HG03432 (cell line): Measurements from ENCODE around the gene XYLT1.
A peak's percentile ranks its signal among the peaks of the same experiment; 100 is the strongest.
"Not testable (repeated sequence)": the region's sequence is repeated elsewhere in the genome, so short reads cannot be mapped to it uniquely, and the experiment has no call there.

ENCODE experiments used
- ATAC-seq: cut with Tn5 transposase; IDR thresholded peaks from one replicate; pipeline ENCODE4 v1.9.1; 2021; ENCODE audit warnings: mild to moderate bottlenecking, moderate library complexity; ENCODE audit not compliant: unreplicated experiment

The XYLT1 gene

GRCh38 chr16:17488506-17488905 lies 17.7 kb upstream of the XYLT1 start:
- ATAC-seq: no peak

DNA sequence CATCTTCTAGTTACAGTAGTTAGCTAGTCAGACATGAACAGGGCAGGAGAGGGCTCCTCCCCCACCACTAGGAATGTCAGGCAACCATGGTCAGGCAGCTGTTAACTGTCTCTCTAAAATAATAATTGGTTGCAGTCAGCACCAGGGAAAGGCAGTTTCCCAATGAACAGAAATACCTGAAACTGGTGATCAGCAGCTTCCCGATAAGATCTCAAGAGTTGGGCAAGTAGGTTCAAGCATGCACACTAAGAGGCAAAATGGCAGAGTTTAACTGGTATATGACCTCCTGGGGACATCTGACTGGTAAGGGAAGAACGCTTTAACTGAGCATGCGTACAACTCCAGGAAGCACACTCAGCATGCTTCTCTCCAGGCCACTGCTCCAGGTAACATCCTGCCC lies 12.6 kb upstream of the XYLT1 start:
- no peak for ATAC-seq

DNA sequence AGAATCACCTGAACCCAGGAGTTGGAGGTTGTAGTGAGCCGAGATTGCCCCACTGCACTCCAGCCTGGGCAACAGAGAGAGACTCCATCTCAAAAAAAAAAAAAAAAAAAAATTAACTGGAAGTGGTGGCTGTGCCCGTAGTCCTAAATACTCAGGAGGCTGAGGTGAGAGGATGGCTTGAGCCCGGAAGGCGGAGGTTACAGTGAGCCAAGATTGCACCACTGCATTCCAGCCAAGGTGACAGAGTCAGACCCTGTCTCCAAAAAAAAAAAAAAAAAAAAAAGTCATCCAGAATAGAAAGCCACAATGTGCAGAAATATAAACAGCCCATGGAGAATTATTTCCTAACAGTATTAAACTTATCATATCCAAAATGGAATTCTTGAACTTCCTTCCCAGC lies 11.6 kb upstream of the XYLT1 start:
- not testable (repeated sequence) for ATAC-seq

DNA sequence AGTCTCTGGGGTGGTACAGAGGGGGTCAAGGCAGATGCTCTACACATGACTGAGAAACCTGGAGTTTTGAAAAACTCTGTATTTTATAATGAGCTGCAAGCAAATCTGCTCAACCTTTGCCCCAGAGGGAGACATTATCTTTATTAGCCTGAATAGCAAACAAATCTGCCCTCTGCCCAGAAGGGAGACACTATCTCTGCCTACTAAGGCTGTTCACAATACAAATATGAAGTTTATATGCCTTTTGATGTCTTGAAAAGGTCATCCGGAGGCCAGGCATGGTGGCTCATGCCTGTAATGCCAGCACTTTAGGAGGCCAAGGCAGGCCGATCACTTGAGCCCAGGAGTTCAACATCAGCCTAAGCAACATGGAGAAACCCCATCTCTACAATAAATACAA lies 11.0 kb upstream of the XYLT1 start:
- no peak for ATAC-seq

- ATAC-seq: not testable (repeated sequence)
These were observed 6.4 kb upstream of the XYLT1 start for GRCh38 chr16:17477260-17477545.

DNA sequence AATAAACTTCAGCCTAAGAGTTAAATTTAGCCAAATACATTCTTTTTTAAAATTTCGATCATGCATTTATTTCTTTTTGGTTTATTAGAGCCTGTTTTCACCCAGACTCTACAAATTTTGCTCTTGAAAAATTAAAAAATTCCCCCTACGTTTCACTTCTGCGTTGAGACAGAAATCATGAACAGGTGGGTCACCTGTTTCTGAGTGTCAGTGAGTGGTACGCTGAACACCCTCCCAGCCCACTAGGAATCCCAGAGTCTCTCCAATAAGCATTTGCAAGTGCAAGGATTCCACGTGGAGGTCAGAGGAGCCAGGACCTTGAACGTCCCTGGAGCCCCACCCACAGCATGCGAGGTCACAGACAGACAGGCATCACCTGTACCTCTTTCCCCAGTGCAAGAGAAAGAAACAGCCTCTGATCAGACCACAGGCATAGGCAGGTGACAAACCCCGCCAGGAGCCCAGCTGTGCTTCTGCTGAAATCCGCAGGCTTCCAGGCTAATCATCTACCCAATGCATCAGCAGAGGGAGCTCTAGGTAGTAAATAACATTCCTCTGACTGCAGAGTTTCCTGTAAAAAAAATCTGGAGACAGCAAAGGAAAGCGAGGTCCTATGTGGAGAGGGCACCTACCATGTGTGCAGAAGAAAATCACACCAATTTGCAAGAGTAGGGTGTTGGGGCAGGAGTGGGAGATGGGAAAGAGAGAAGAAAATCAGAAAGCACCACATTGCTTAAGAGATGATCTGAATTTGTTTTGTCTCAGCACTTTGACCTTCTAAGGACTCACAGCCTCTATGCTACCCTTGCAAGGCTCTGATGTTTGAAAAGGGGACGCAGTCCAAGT lies 5.9 kb upstream of the XYLT1 start:
- ATAC-seq: peak; percentile 51

DNA sequence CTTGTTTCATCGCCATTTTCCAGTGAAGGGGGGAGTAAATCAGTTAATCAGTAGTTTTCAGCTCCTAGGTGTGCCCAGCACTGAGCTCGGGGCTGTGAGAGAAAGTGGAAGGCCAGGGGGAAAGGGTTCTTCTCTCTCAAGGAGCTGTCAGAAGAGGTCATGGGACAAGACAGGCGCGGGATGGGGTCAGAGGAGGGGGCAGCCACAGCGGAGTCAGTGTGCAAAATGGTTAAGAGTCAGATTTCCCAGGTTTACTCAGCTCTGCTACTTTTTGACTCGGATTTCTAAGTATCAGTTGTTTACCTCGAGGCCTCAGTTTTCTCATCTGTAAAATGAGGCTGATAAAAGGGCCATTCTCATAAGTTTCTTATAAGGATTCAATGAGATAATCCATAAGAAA lies 4.3 kb upstream of the XYLT1 start:
- no peak for ATAC-seq

GRCh38 chr16:17474572-17474971 lies 3.8 kb upstream of the XYLT1 start:
- no peak for ATAC-seq

DNA sequence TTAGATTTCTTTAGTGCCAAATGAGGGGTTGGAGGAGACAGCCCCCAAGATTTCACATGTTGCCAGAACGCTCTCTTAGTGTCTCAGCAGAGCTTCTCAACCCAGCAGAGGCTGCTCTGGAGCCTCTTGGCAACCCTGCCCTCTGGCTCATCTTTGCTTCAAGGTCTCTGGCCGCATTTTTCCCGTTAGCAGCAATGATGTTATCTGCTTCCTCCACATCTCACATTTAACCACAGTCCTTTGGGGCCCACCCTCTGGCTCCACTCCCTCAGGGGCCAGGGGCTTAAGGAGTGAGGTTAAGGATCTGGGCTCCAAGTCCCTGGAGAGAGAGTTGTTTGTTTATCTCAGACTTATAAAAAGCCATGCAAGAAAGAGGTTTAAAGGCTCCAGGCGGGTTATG lies 3.3 kb upstream of the XYLT1 start:
- ATAC-seq: no peak

DNA sequence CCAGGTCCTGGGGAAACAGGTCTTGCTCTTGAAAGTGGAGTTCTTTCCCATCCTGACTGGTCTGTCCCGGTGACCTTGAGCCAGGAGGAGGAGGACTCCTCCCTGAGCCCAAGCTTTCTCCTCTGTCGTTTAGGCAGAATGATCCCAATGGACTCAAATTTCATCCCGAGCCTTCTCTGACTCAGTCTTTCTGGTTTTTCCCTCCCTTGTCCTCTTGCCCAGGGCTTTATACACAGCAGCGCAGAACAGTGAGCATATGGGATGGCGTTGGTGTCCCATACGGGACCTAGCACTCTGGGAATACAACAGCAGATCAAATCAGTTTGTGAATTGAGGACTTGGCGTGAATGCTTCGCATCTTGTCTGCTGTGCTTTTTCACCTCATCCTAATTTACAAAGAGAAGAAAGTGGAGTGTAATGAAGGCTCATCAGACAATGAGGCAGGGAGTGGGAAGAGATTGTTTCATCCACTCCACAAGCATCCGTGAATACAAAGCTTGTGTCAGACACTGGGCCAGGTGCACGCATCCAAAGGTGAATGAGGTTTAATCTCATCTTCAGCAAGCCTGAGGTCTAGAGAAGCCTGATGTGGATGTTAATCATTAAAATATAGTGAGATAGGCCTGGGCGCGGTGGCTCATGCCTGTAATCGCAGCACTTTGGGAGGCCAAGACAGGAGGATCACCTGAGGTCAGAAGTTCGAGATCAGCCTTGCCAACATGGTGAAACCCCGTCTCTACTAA lies 1.1 kb upstream of the XYLT1 start:
- ATAC-seq: no peak

- ATAC-seq: no peak
These were observed 415 bp downstream of the XYLT1 start for GRCh38 chr16:17470182-17470907.

DNA sequence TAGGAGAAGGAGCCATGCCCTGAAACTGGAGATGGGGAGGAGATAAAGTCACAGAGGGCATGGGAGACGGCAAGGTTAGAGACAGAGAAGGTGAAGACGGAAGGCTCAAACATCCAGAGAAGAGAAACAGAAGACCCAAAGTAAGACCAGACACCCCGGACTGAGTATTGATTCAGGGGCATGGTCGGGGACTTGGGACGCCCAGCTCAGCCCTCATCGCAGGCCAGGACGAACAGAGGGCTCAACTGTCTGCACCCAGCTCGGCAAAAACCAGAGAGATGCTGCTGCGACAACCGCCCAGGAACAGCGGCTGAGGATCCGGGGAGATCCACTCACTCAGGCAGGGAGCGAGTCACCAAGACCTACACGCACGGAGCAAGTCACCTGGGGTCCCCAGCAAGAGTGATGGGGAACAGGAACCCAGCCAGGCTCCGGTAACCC lies 999 bp downstream of the XYLT1 start:
- no peak for ATAC-seq

GRCh38 chr16:17469011-17469740 lies 1.6 kb downstream of the XYLT1 start:
- no peak for ATAC-seq

DNA sequence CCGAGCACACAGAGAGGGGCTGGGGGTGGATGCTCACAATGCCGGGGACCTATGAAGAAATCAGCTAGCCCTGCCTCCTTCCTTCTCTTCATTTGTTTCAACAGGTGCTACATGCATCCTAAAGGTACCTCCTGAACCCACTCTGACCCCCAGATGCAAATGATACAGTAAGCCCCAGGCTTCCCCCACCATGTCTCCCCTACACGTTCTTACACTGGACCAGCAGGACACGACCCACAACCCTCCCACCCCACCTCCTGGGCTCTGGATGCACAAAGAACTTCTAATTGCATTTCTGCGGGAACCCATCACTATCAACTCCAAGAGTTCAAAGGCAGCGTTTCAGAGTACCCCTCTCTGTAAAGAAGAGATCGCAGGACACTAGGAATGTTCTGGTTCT lies 2.1 kb downstream of the XYLT1 start:
- no peak for ATAC-seq

GRCh38 chr16:17467923-17468540 lies 2.7 kb downstream of the XYLT1 start:
- ATAC-seq: no peak

GRCh38 chr16:17466876-17467275 lies 3.9 kb downstream of the XYLT1 start:
- ATAC-seq: no peak

DNA sequence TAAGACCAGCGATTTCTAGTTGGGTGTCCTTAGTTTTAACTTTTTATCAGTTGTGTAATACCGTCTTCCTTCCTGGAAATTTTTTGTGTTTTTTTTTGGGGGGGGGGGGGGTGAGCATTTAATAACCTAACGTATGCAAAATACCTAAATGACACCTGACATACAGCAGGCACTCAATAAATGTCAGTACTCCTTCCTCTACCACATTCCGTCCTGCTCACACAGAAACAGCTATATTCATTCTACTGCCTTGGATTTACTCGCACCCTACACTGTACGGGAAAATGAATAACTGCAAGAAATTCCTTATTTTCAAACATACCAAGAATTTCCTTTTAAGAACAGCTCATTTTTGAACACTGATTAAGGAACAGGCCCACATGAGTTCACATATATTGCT lies 5.3 kb downstream of the XYLT1 start:
- no peak for ATAC-seq

- no peak for ATAC-seq
These were observed 7.4 kb downstream of the XYLT1 start for GRCh38 chr16:17463335-17463734.

- no peak for ATAC-seq
These were observed 8.6 kb downstream of the XYLT1 start for GRCh38 chr16:17461951-17462729.

DNA sequence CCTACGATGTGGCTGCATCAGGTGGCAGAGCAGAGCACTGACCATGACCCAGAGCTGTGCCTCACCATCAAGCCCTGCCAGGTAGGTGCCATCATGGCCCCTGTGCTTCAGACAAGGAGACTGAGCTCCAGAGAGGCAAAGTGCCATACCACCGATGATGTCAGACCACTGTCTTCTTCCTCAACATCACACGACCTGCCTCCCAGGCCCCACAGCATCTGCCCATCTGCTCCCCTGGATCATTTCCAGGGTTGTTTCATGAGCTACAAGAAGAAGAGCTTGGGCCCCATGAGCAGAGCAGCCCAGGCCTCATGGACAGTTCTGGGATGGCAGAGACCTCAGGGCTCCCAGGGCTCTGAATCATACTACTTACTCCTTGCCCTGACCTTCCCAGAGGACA lies 9.9 kb downstream of the XYLT1 start:
- ATAC-seq: no peak
